ENCODE measurements around the gene STX1A.
"Not testable (repeated sequence)": the region's sequence is repeated elsewhere in the genome, so short reads cannot be mapped to it uniquely, and the experiment has no call there.

STX1A gene

DNA sequence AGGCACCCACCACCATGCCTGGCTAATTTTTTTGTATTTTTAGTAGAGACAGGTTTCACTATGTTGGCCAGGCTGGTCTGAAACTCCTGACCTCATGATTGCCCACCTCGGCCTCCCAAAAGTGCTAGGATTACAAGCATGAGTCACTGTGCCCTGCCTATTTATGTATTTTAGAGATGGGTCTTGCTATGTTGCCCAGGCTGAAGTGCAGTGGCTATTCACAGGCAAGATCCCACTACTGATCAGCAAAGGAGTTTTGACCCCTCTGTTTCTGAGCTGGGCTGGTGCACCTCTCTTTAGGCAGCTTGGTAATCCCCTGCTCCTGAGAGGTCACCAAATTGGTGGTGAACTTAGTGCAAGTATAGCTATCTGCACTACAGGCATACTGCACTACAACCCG, 12.9 kb upstream of the STX1A start:
- no peak for FAIRE-seq
- no peak for TF ChIP-seq POLR2A (IDR thresholded peaks at IDR 0.05; ENCODE audit: low read depth, low read length)

DNA sequence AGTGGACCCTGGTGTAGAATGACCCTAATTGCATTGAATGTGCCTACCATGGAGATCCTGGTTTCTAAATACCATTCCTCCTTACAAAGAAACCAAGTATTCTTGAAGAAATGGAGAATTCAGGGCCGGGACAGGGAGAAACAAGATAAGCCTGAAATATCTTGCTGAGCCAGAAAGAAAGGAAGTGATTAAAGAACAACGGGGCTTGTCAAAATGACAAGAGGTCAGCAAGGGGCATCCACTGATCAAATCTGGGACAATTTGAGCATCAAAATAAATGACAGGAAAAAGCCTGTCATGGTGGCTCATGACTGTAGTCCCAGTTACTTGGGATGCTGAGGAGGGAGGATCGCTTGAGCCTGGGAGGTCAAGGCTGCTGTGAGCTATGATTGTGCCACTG, 11.0 kb upstream of the STX1A start:
- FAIRE-seq = no peak
- TF ChIP-seq POLR2A (IDR thresholded peaks at IDR 0.05; ENCODE audit: low read depth, low read length) (no peak), TAF1 (IDR thresholded peaks at IDR 0.05; ENCODE audit: borderline replicate concordance, low read depth, low read length) (no peak), POLR2AphosphoS5 (IDR thresholded peaks at IDR 0.05; ENCODE audit: low read depth, low read length) (no peak)
- DNase-seq (ENCODE audit: insufficient read length) = no peak

More for the DNA sequence above, 12.9 kb upstream of the STX1A start:
- no peak for DNase-seq (ENCODE audit: insufficient read length)

DNA sequence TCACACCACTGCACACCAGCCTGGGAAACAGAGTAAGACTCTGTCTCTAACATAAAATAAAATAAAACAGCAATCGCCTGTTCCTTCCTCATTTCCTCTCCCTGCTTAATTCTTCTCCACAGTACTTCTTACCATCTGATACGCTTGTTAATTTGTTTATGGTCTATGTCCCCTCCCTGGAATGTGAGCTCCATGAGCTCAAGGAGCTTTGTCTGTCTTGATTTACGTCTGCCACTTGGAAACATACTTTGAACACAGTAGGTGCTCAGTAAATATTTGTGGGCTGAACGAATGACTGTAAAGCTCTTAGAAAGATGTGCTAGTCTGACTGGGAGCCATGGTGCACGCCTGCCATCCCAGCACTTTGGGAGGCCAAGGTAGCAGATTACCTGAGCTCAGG, 9.1 kb upstream of the STX1A start:
- no peak for TF ChIP-seq POLR2A (IDR thresholded peaks at IDR 0.05; ENCODE audit: low read depth, low read length)

DNA sequence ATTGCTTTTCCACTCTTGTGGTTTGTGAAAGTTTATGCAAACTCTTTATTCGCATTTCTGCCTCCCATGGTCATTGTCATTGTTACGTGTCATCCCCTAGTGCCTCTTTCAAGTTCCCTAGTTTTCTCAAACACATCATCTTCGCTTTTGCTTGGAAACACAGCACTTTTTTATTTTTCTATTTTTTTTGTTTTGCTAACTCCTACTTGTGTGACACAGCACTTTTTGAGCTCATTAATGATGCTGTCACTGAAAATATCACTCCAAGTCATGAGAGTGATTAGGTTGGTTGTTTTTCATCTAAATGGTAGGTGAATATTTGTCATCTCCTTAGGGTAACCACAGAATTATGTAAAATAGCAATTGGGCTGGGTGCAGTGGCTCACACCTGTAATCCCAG, 8.5 kb upstream of the STX1A start:
- DNase-seq (ENCODE audit: insufficient read length) (no peak), FAIRE-seq (no peak)
- TF ChIP-seq POLR2A (IDR thresholded peaks at IDR 0.05; ENCODE audit: low read depth, low read length) = no peak
- TF ChIP-seq TAF1 (IDR thresholded peaks at IDR 0.05; ENCODE audit: borderline replicate concordance, low read depth, low read length) = no peak
- no peak for TF ChIP-seq POLR2AphosphoS5 (IDR thresholded peaks at IDR 0.05; ENCODE audit: low read depth, low read length)

More for the DNA sequence above, 9.1 kb upstream of the STX1A start:
- no peak for FAIRE-seq
- no peak for DNase-seq (ENCODE audit: insufficient read length)

DNA sequence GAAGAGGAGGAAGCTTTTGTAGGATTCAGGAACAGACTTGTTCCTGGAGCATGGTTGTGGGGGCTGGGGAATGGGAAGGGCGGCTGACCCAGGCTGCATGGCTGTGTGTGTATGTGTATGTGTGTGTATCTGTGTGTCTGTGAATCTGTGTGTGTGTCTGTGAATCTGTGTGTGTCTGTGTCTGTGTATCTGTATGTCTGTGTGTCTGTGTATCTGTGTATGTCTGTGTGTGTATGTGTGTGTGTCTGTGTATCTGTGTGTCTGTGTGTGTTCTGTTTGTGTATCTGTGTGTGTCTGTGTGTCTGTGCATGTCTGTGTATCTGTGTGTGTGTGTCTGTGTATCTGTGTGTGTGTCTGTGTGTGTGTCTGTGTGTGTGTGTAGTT, 6.6 kb upstream of the STX1A start:
- no peak for FAIRE-seq
- no peak for DNase-seq (ENCODE audit: insufficient read length)

DNA sequence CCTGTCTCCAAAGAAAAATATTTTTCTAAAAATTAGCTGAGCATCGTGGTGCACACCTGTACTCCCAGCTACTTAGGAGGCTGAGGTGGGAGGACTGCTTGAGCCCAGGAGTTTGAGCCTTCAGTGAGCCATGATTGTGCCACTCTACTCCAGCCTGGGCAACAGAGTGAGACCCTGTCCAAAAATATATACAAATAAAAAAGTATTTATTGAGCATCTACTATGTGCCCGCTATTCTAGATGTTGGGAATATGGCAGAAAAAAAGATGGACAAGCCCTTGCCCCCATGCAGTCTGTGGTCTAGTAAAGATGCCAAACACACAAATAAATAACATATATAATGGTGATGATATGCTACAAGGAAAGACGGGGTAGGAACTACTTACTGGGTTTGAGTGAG, 4.3 kb upstream of the STX1A start:
- DNase-seq (ENCODE audit: insufficient read length) (no peak), FAIRE-seq (no peak)
- TF ChIP-seq POLR2A (IDR thresholded peaks at IDR 0.05; ENCODE audit: low read depth, low read length) (no peak), POLR2AphosphoS5 (IDR thresholded peaks at IDR 0.05; ENCODE audit: low read depth, low read length) (no peak), TAF1 (IDR thresholded peaks at IDR 0.05; ENCODE audit: borderline replicate concordance, low read depth, low read length) (no peak)

More for the DNA sequence above, 6.6 kb upstream of the STX1A start:
- TF ChIP-seq TAF1 (IDR thresholded peaks at IDR 0.05; ENCODE audit: borderline replicate concordance, low read depth, low read length) = no peak
- no peak for TF ChIP-seq POLR2AphosphoS5 (IDR thresholded peaks at IDR 0.05; ENCODE audit: low read depth, low read length)
- no peak for TF ChIP-seq POLR2A (IDR thresholded peaks at IDR 0.05; ENCODE audit: low read depth, low read length)

DNA sequence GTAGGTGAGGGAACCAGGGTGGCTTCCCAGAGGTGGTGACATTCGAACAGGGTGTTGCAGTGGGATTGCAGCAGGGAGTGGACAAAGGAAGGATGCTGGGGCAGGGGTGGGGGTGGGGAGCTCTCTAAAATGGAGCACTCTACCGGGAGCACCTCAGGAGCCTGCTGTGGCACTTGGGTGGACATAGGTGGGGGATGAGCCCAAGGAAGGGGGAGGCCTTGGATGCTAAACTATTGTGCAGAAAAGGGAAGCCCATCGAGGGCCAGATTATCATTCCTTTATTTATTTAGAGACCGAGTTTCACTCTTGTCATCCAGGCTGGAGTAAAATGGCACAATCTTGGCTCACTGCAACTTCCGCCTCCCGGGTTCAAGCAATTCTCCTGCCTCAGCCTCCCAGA, 3.3 kb upstream of the STX1A start:
- FAIRE-seq = no peak
- no peak for DNase-seq (ENCODE audit: insufficient read length)
- TF ChIP-seq POLR2AphosphoS5 (IDR thresholded peaks at IDR 0.05; ENCODE audit: low read depth, low read length) = no peak

DNA sequence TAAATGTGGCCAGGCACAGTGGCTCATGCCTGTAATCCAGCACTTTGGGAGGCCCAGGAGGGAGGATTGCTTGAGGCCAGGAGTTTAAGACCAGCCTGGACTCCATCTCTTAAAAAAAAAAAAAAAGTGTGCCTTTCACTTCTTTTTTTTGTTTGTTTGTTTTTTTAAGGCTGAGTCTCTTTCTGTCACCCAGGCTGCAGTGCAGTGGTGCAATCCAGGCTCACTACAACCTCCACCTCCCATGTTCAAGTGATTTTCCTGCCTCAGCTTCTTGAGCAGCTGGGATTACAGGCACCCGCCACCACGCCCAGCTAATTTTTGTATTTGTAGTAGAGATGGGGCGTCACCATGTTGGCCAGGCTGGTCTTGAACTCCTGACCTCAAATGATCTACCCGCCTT, 2.7 kb upstream of the STX1A start:
- not testable (repeated sequence) for FAIRE-seq; DNase-seq (ENCODE audit: insufficient read length)

DNA sequence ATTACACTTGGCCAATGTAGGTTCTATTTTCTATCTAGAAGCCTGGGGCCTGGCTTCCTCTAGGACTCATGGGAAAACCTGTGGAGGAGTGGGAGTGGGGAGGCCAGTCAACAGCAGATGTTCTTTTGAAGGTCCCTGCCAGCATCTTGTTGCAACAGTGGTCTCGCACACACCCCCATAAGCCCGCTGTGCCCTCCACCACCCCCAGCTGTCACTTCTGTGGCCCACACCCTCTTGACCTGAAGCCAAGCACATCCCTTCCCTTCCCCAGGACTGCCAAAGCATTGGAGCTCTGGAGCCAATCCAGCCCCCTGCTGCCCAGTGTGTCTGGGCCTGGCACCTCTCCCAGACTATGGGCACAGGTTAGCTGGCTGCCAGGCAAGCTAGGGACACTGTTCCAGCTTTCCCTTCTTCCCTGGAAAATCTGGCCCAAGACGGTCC, 1.9 kb upstream of the STX1A start:
- no peak for TF ChIP-seq TAF1 (IDR thresholded peaks at IDR 0.05; ENCODE audit: borderline replicate concordance, low read depth, low read length)
- TF ChIP-seq POLR2AphosphoS5 (IDR thresholded peaks at IDR 0.05; ENCODE audit: low read depth, low read length) = no peak
- no peak for TF ChIP-seq POLR2A (IDR thresholded peaks at IDR 0.05; ENCODE audit: low read depth, low read length)
- no peak for FAIRE-seq
- no peak for DNase-seq (ENCODE audit: insufficient read length)

DNA sequence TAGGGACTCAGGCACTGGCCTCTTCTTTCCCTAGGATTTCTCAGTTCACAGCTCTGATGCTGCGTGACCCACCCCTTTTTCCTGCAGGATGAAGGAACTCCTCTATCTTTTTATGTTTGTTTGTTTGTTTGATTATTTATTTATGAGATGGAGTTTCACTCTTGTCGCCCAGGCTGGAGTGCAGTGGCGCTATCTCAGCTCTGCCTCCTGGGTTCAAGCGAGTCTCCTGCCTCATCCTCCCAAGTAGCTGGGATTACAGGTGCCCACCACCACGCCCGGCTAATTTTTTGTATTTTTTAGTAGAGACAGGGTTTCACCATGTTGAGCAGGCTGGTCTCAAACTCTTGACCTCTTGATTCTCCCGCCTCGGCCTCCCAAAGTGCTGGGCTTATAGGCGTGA, 974 bp upstream of the STX1A start:
- not testable (repeated sequence) for FAIRE-seq; DNase-seq (ENCODE audit: insufficient read length)

DNA sequence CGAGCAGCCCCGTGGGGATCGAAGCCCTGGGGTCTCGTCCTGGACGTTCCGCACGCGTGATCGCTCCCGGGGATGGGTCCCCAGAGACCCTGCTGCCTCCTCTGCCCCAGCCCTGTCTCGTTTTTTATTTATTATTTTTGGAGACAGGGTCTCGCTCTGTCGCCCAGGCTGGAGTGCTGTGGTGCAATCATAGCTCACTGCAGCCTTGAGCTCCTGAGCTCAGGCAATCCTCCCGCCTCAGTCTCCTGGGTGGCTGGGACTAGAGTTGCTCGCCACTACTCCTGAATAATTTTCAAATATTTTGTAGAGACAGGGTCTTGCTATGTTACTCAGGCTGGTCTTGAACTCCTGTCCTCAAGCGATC, 319 bp upstream of the STX1A start:
- FAIRE-seq (no peak), DNase-seq (ENCODE audit: insufficient read length) (no peak)
- TF ChIP-seq POLR2AphosphoS5 (IDR thresholded peaks at IDR 0.05; ENCODE audit: low read depth, low read length) = no peak
- no peak for TF ChIP-seq TAF1 (IDR thresholded peaks at IDR 0.05; ENCODE audit: borderline replicate concordance, low read depth, low read length)
- no peak for TF ChIP-seq POLR2A (IDR thresholded peaks at IDR 0.05; ENCODE audit: low read depth, low read length)

DNA sequence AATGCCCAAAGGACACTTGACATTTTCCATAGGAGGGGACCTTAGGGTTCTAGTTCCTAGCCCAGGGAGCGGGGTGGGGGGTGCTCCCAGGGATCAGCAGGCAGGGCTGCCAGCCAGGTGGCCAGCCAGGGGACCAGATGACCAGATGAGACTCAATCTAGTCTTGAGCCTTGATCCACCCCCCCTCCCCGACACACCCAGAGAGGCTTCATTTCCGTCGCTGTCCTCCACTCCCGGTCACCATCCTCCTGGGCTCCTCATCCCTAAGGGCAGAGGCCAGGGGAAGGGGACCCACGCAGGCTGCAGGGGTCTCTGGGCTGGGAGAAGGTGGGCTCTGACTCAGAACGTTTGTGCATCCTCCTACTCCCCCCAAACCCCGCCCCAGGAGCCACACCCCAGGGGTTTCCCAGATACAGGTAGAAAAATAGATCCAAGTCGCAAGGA, 1.0 kb downstream of the STX1A start:
- FAIRE-seq = no peak
- DNase-seq (ENCODE audit: insufficient read length) = no peak
- no peak for TF ChIP-seq TAF1 (IDR thresholded peaks at IDR 0.05; ENCODE audit: borderline replicate concordance, low read depth, low read length)
- TF ChIP-seq POLR2A (IDR thresholded peaks at IDR 0.05; ENCODE audit: low read depth, low read length) = no peak
- no peak for TF ChIP-seq POLR2AphosphoS5 (IDR thresholded peaks at IDR 0.05; ENCODE audit: low read depth, low read length)

DNA sequence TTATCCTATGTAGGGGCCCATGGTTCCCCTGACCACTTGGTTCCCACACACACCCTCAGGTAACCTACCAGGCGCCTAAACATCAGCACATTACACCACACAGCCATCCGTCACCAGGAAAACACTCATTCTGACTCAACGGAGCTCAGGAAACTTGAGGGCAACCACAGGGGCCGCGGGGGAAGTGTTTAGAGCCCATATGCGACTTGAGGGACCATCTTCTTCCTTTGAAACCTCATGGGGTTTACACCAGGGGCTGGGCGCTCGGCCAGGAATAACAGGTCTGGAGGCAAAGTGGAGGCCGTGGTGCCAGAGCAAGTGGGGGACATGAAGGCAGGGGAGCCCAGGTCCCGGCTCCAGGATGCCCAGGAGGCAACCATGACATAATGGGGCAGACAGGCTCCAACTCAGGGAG, 1.5 kb downstream of the STX1A start:
- no peak for DNase-seq (ENCODE audit: insufficient read length)

More for the DNA sequence above, 1.5 kb downstream of the STX1A start:
- FAIRE-seq = no peak
- TF ChIP-seq TAF1 (IDR thresholded peaks at IDR 0.05; ENCODE audit: borderline replicate concordance, low read depth, low read length) = no peak
- TF ChIP-seq POLR2AphosphoS5 (IDR thresholded peaks at IDR 0.05; ENCODE audit: low read depth, low read length) = no peak
- no peak for TF ChIP-seq POLR2A (IDR thresholded peaks at IDR 0.05; ENCODE audit: low read depth, low read length)
